Measurements from ENCODE around the gene DCUN1D1. TPM values are rescaled to one million over a fixed set of nuclear protein-coding genes. Genes with fewer than 3 reads are reported as not detected.
A peak's percentile ranks its signal among the peaks of the same experiment; 100 is the strongest.

DCUN1D1 gene
- total RNA-seq, 3 donors from 2014 or later: 37.5 to 62.0 (median 40.5) TPM

GRCh38 chr3:182983876-182984275, 3.5 kb upstream of the DCUN1D1 start:
- Histone ChIP-seq H3K4me1 (ENCODE audit: low read depth) (peaks cover 4% of the 10 kb centered on the region), H3K9me3 (no peaks in the 10 kb centered on the region), H3K36me3 (ENCODE audit: low read depth) (no peaks in the 10 kb centered on the region), H3K4me3 (no peak overlapping the region)
- intact Hi-C loops (cut with DNase I, micrococcal nuclease): no loop called here
- ATAC-seq (no peak), DNase-seq (no peak)
- TF ChIP-seq CTCF (IDR thresholded peaks at IDR 0.05): no peak

GRCh38 chr3:182981038-182981380, 671 bp upstream of the DCUN1D1 start:
- Histone ChIP-seq H3K36me3 (ENCODE audit: low read depth) (no peaks in the 10 kb centered on the region), H3K4me3 (no peak overlapping the region), H3K4me1 (ENCODE audit: low read depth) (peaks cover 11% of the 10 kb centered on the region), H3K9me3 (no peaks in the 10 kb centered on the region)
- intact Hi-C loops (cut with DNase I, micrococcal nuclease): no loop called here
- DNase-seq (peak; percentile 23 to 62 (median 33)), ATAC-seq (no peak)
- no peak for TF ChIP-seq CTCF (IDR thresholded peaks at IDR 0.05)

GRCh38 chr3:182979674-182980191, 605 bp downstream of the DCUN1D1 start:
- ATAC-seq (peak; percentile 42), DNase-seq (peak in 1 of 3 donors; percentile 44)
- intact Hi-C loops (cut with DNase I, micrococcal nuclease): no loop called here
- TF ChIP-seq CTCF (IDR thresholded peaks at IDR 0.05): no peak
- no peaks in the 10 kb centered on the region for H3K36me3 ChIP-seq (ENCODE audit: low read depth)
- H3K4me1 ChIP-seq (ENCODE audit: low read depth): peaks cover 11% of the 10 kb centered on the region
- H3K4me3 ChIP-seq: peak overlapping the region; percentile 88
- H3K9me3 ChIP-seq: no peaks in the 10 kb centered on the region

- Histone ChIP-seq H3K9me3 (no peaks in the 10 kb centered on the region), H3K4me3 (peak overlapping the region; percentile 88), H3K4me1 (ENCODE audit: low read depth) (peaks cover 11% of the 10 kb centered on the region), H3K36me3 (ENCODE audit: low read depth) (no peaks in the 10 kb centered on the region)
- ATAC-seq (peak; percentile 34), DNase-seq (peak in 1 of 3 donors; percentile 19)
- TF ChIP-seq CTCF (IDR thresholded peaks at IDR 0.05): no peak
- intact Hi-C loops (cut with DNase I, micrococcal nuclease): no loop called here
These were observed 1.1 kb downstream of the DCUN1D1 start for GRCh38 chr3:182979103-182979673.

GRCh38 chr3:182978387-182978786, 2.0 kb downstream of the DCUN1D1 start:
- Histone ChIP-seq H3K4me3 (no peak overlapping the region), H3K36me3 (ENCODE audit: low read depth) (no peaks in the 10 kb centered on the region), H3K4me1 (ENCODE audit: low read depth) (peaks cover 11% of the 10 kb centered on the region), H3K9me3 (no peaks in the 10 kb centered on the region)
- intact Hi-C loops (cut with DNase I, micrococcal nuclease): no loop called here
- ATAC-seq: no peak
- DNase-seq: no peak
- no peak for TF ChIP-seq CTCF (IDR thresholded peaks at IDR 0.05)

GRCh38 chr3:182973047-182973446, 7.3 kb downstream of the DCUN1D1 start:
- H3K9me3 ChIP-seq: no peaks in the 10 kb centered on the region
- ATAC-seq (no peak), DNase-seq (no peak)
- TF ChIP-seq CTCF (IDR thresholded peaks at IDR 0.05): no peak
- H3K4me3 ChIP-seq: no peak overlapping the region
- intact Hi-C loops (cut with DNase I, micrococcal nuclease): no loop called here
- peaks cover 22% of the 10 kb centered on the region for H3K4me1 ChIP-seq (ENCODE audit: low read depth)
- no peaks in the 10 kb centered on the region for H3K36me3 ChIP-seq (ENCODE audit: low read depth)

Measured in mucosa of descending colon (tissue), 3 donors.